Right ventricle myocardium superior (tissue), 1 donor: ENCODE measurements around the gene TSEN15. TPM values are rescaled to one million over a fixed set of nuclear protein-coding genes. Genes with fewer than 3 reads are reported as not detected.

Experiments
- total RNA-seq: library from RNA; stranded (reverse); fragmentation: NEBNext Ultra II Directional; extraction: Animal tissue kit (Norgen Biotek cat#: 25700); gene quantifications from one replicate; pipeline ENCODE4 v1.2.1, GENCODE V29; 2021
- donor health status: DM: no; HTN: yes; CAD: no; lungs with severe emphysema.

Gene TSEN15
- total RNA-seq, 1 donor from 2014 or later = 25.0 TPM

Other genes with a start within 250 kb of the TSEN15 start
- gene RGL1, start 246.6 kb upstream of the TSEN15 start, total RNA-seq = 18.4 TPM
- gene COLGALT2, start 14.0 kb upstream of the TSEN15 start, total RNA-seq = 2.8 TPM